DND-41 (cell line): Measurements from ENCODE around the gene MAPK1IP1L.
"Not testable (repeated sequence)": the region's sequence is repeated elsewhere in the genome, so short reads cannot be mapped to it uniquely, and the experiment has no call there.

ENCODE experiments used
- CTCF ChIP-seq: IDR thresholded peaks from 2 replicates; pipeline ENCODE4 v1.5.1; 2012; ENCODE audit warnings: borderline replicate concordance, low read length, moderate library complexity, mild to moderate bottlenecking; ENCODE audit not compliant: poor library complexity, severe bottlenecking; ENCODE audit errors: extremely low read depth
- EZH2 ChIP-seq: IDR thresholded peaks from 3 replicates; pipeline ENCODE4 v1.6.1; 2012; ENCODE audit warnings: borderline replicate concordance, low read depth, mild to moderate bottlenecking, moderate library complexity, low read length, inconsistent platforms; ENCODE audit not compliant: severe bottlenecking

DNA sequence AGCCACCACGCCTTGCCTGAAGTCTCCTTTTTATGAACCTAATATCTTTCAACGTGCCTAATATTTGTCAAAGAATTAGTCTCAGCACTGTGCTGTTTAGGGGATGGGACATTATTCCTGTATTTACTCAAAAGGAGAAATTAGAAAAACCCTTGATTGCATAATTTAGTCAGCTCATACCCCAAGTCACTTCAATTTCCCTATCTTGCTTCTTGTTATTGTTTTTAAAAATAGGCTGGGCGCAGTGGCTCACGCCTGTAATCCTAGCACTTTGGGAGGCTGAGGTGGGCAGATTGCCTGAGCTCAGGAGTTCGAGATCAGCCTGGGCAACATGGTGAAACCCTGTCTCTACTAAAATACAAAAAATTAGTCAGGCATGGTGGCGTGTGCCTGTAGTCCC lies 28.5 kb downstream of the MAPK1IP1L start:
- not testable (repeated sequence) for TF ChIP-seq EZH2, CTCF
